ENCODE data around the gene BRWD1. TPM values are rescaled to one million over a fixed set of nuclear protein-coding genes. Genes with fewer than 3 reads are reported as not detected.

Gene BRWD1
- total and polyA plus RNA-seq, 2 of the 13 experiments (the other 11 are each of a cell fraction or from before 2014, with no cell fraction given): 13.9 to 28.0 TPM

GRCh38 chr21:39134288-39134810, 179.1 kb downstream of the BRWD1 start (continued):
- TF ChIP-seq RORA (CRISPR knock-in tag; IDR thresholded peaks at IDR 0.05) (no peak), ONECUT2 (CRISPR knock-in tag; IDR thresholded peaks at IDR 0.05) (no peak), POLR2AphosphoS5 (IDR thresholded peaks at IDR 0.05; ENCODE audit: low read depth, low read length) (no peak), ZNF530 (CRISPR knock-in tag; IDR thresholded peaks at IDR 0.05; ENCODE audit: low read depth) (no peak), ZNF17 (CRISPR knock-in tag; IDR thresholded peaks at IDR 0.05) (no peak), ZNF782 (CRISPR knock-in tag; IDR thresholded peaks at IDR 0.05; ENCODE audit: borderline replicate concordance) (no peak), YEATS4 (CRISPR knock-in tag; IDR thresholded peaks at IDR 0.05; ENCODE audit: borderline replicate concordance) (no peak), TFDP2 (CRISPR knock-in tag; IDR thresholded peaks at IDR 0.05) (no peak), ATRX (CRISPR knock-in tag; IDR thresholded peaks at IDR 0.05; ENCODE audit: borderline replicate concordance) (no peak), SAFB2 (CRISPR knock-in tag; IDR thresholded peaks at IDR 0.05; ENCODE audit: borderline replicate concordance, low read depth) (no peak)

Small RNAs within 50 kb of the gene (small RNA-seq; reads per million reads assigned to genes)
- 0 reads per million in 3 experiments for gene RF00019 (ENCODE audit: insufficient read depth in 2 of 3, insufficient read length in 3 of 3, low read depth in 2 of 3, low replicate concordance in 1 of 3)

Other genes with a start within 250 kb of the BRWD1 start
- gene PSMG1, start 130.2 kb downstream of the BRWD1 start, total RNA-seq (2016; rRNA removed; fragmentation: Illumina TruSeq; extraction: Trizol): 173 and 184 TPM in 2 replicates
- 48.0 and 63.6 TPM in 2 replicates for gene PSMG1, start 130.2 kb downstream of the BRWD1 start, polyA plus RNA-seq (2011; rRNA removed)
- 286 and 355 TPM in 2 replicates for gene HMGN1, start 35.5 kb upstream of the BRWD1 start, total RNA-seq (2016; rRNA removed; fragmentation: Illumina TruSeq; extraction: Trizol)
- gene HMGN1, start 35.5 kb upstream of the BRWD1 start, polyA plus RNA-seq (2011; rRNA removed): 69.2 and 104 TPM in 2 replicates
- gene LCA5L, start 132.1 kb upstream of the BRWD1 start, total RNA-seq (2016; rRNA removed; fragmentation: Illumina TruSeq; extraction: Trizol): 0.55 and 0.66 TPM in 2 replicates
- 0.13 and 0.21 TPM in 2 replicates for gene LCA5L, start 132.1 kb upstream of the BRWD1 start, polyA plus RNA-seq (2011; rRNA removed)
- 1.3 TPM in 1 of 2 replicates, not detected in the other for gene SH3BGR, start 138.3 kb upstream of the BRWD1 start, total RNA-seq (2016; rRNA removed; fragmentation: Illumina TruSeq; extraction: Trizol)
- 0.47 and 0.48 TPM in 2 replicates for gene SH3BGR, start 138.3 kb upstream of the BRWD1 start, polyA plus RNA-seq (2011; rRNA removed)